Mesendoderm (in vitro differentiated cells): ENCODE results near the gene ASB3.
"Not testable (repeated sequence)": the region's sequence is repeated elsewhere in the genome, so short reads cannot be mapped to it uniquely, and the experiment has no call there.

Source experiments
- DNase-seq: peaks from one replicate; pipeline ENCODE4 v3.0.0; 2013
- H2AK5ac ChIP-seq: 2 replicates; pipeline ENCODE4 v1.6.1; 2013; ENCODE audit warnings: low read length, inconsistent platforms
- H2BK120ac ChIP-seq: 2 replicates; pipeline ENCODE4 v1.6.1; 2013; ENCODE audit warnings: low read depth, mild to moderate bottlenecking, low read length, moderate library complexity, mixed read lengths
- H2BK15ac ChIP-seq: replicated peaks from 2 replicates; pipeline ENCODE4 v1.6.1; 2013; ENCODE audit warnings: low read depth, mild to moderate bottlenecking, moderate library complexity
- H2BK5ac ChIP-seq: 2 replicates; pipeline ENCODE4 v1.6.1; 2013; ENCODE audit warnings: low read length, inconsistent platforms
- H3K18ac ChIP-seq: 2 replicates; pipeline ENCODE4 v1.6.1; 2013; ENCODE audit warnings: mild to moderate bottlenecking, low read length, mixed read lengths
- H3K23ac ChIP-seq: one replicate; pipeline ENCODE4 v1.6.1; 2013; ENCODE audit warnings: low read length
- H3K27ac ChIP-seq: 2 replicates; pipeline ENCODE4 v1.5.1; 2013; ENCODE audit warnings: low read depth, mild to moderate bottlenecking, inconsistent platforms, low read length, moderate library complexity
- H3K27me3 ChIP-seq: 2 replicates; pipeline ENCODE4 v1.6.1; 2013; ENCODE audit warnings: low read length, control low read depth, mild to moderate bottlenecking, inconsistent platforms; ENCODE audit not compliant: insufficient read depth, poor library complexity
- H3K36me3 ChIP-seq: 2 replicates; pipeline ENCODE4 v1.6.1; 2013; ENCODE audit warnings: low read length, inconsistent platforms; ENCODE audit not compliant: control insufficient read depth, insufficient read depth
- H3K4ac ChIP-seq: one replicate; pipeline ENCODE4 v1.6.1; 2013; ENCODE audit warnings: low read depth, mild to moderate bottlenecking, low read length, moderate library complexity
- H3K4me1 ChIP-seq: 2 replicates; pipeline ENCODE4 v1.6.1; 2013; ENCODE audit warnings: low read depth, low read length, inconsistent platforms; ENCODE audit not compliant: control insufficient read depth
- H3K4me2 ChIP-seq: 2 replicates; pipeline ENCODE4 v1.6.1; 2013; ENCODE audit warnings: low read length
- H3K4me3 ChIP-seq: 2 replicates; pipeline ENCODE4 v1.5.1; 2013; ENCODE audit warnings: mild to moderate bottlenecking, low read length
- H3K56ac ChIP-seq: one replicate; pipeline ENCODE4 v1.6.1; 2013; ENCODE audit warnings: low read length
- H3K79me1 ChIP-seq: 2 replicates; pipeline ENCODE4 v1.6.1; 2013; ENCODE audit warnings: low read length, inconsistent platforms
- H3K79me2 ChIP-seq: 2 replicates; pipeline ENCODE4 v1.6.1; 2013; ENCODE audit warnings: mild to moderate bottlenecking, low read length; ENCODE audit not compliant: control insufficient read depth, insufficient read depth
- H3K9ac ChIP-seq: 2 replicates; pipeline ENCODE4 v1.6.1; 2013; ENCODE audit warnings: low read length, inconsistent platforms
- H4K5ac ChIP-seq: one replicate; pipeline ENCODE4 v1.6.1; 2013; ENCODE audit warnings: low read length
- H4K8ac ChIP-seq: one replicate; pipeline ENCODE4 v1.6.1; 2013; ENCODE audit warnings: low read depth, mild to moderate bottlenecking, control low read depth, low read length, moderate library complexity
- WGBS: extraction: QIAGEN DNeasy Blood & Tissue Kit; methylation state at CpG from one replicate; pipeline ENCODE4 v1.1.7; 2013; ENCODE audit warnings: low lambda C conversion rate, missing lambda C conversion rate; ENCODE audit not compliant: insufficient coverage; ENCODE audit errors: extremely low coverage; 5-methylcytosine and 5-hydroxymethylcytosine counted together

ASB3 gene

GRCh38 chr2:53826587-53827397, 40.0 kb upstream of the ASB3 start:
- WGBS = no CpG with 5 or more reads among the region's 3 CpGs
- H2BK5ac ChIP-seq = no peak overlapping the region
- DNase-seq = no peak

GRCh38 chr2:53826030-53826410, 39.3 kb upstream of the ASB3 start:
- Histone ChIP-seq H3K23ac (no peak overlapping the region), H3K79me2 (no peaks in the 10 kb centered on the region), H2BK15ac (no peak overlapping the region), H4K8ac (no peak overlapping the region), H3K4me3 (no peak overlapping the region), H3K4ac (no peak overlapping the region), H3K4me1 (no peaks in the 10 kb centered on the region), H3K9ac (no peak overlapping the region), H4K5ac (no peak overlapping the region), H3K56ac (no peak overlapping the region), H2AK5ac (no peak overlapping the region), H3K4me2 (no peak overlapping the region), H3K27me3 (no peaks in the 10 kb centered on the region), H3K18ac (no peak overlapping the region), H3K36me3 (no peaks in the 10 kb centered on the region), H2BK5ac (no peak overlapping the region), H3K79me1 (no peaks in the 10 kb centered on the region), H3K27ac (no peak overlapping the region), H2BK120ac (no peak overlapping the region)
- DNase-seq = no peak
- WGBS = no CpG with 5 or more reads among the region's 1 CpG

More at GRCh38 chr2:53826587-53827397, 40.0 kb upstream of the ASB3 start:
- Histone ChIP-seq H3K79me2 (no peaks in the 10 kb centered on the region), H3K18ac (no peak overlapping the region), H3K9ac (no peak overlapping the region), H3K23ac (no peak overlapping the region), H3K27ac (no peak overlapping the region), H2AK5ac (no peak overlapping the region), H2BK120ac (no peak overlapping the region), H3K79me1 (no peaks in the 10 kb centered on the region), H3K4ac (no peak overlapping the region), H2BK15ac (no peak overlapping the region), H4K8ac (no peak overlapping the region), H3K56ac (no peak overlapping the region), H3K4me2 (no peak overlapping the region), H3K4me3 (no peak overlapping the region), H3K4me1 (no peaks in the 10 kb centered on the region), H3K27me3 (no peaks in the 10 kb centered on the region), H3K36me3 (no peaks in the 10 kb centered on the region), H4K5ac (no peak overlapping the region)

- H3K27ac ChIP-seq, H3K27me3 ChIP-seq, H2BK5ac ChIP-seq, H3K4me1 ChIP-seq, H4K5ac ChIP-seq, H3K36me3 ChIP-seq, H4K8ac ChIP-seq, H3K4ac ChIP-seq, H3K4me3 ChIP-seq, H2BK120ac ChIP-seq, H3K4me2 ChIP-seq, H3K18ac ChIP-seq, H3K9ac ChIP-seq, H2BK15ac ChIP-seq, H3K56ac ChIP-seq, H3K23ac ChIP-seq, H3K79me1 ChIP-seq, H3K79me2 ChIP-seq, H2AK5ac ChIP-seq: not testable (repeated sequence)
- no CpG with 5 or more reads among the region's 9 CpGs for WGBS
- DNase-seq = peak; percentile 41
Observed at GRCh38 chr2:53823639-53824038, 36.9 kb upstream of the ASB3 start.

- Histone ChIP-seq H2BK15ac (no peak overlapping the region), H3K4me1 (no peaks in the 10 kb centered on the region), H2BK5ac (no peak overlapping the region), H2AK5ac (no peak overlapping the region), H3K36me3 (no peaks in the 10 kb centered on the region), H3K18ac (no peak overlapping the region), H3K4me3 (no peak overlapping the region), H3K23ac (no peak overlapping the region), H2BK120ac (no peak overlapping the region), H3K56ac (no peak overlapping the region), H3K9ac (no peak overlapping the region), H3K79me2 (no peaks in the 10 kb centered on the region), H4K5ac (no peak overlapping the region), H3K27ac (no peak overlapping the region), H4K8ac (no peak overlapping the region), H3K4ac (no peak overlapping the region), H3K4me2 (no peak overlapping the region), H3K79me1 (no peaks in the 10 kb centered on the region), H3K27me3 (no peaks in the 10 kb centered on the region)
- no CpG with 5 or more reads among the region's 6 CpGs for WGBS
- DNase-seq = no peak
Observed at GRCh38 chr2:53821810-53822209, 35.1 kb upstream of the ASB3 start.

- Histone ChIP-seq H3K9ac (no peak overlapping the region), H3K4ac (no peak overlapping the region), H3K36me3 (no peaks in the 10 kb centered on the region), H4K5ac (no peak overlapping the region), H3K18ac (no peak overlapping the region), H3K79me2 (no peaks in the 10 kb centered on the region), H3K4me2 (no peak overlapping the region), H3K4me3 (no peak overlapping the region), H4K8ac (no peak overlapping the region), H3K4me1 (no peaks in the 10 kb centered on the region), H2BK5ac (no peak overlapping the region), H3K27ac (no peak overlapping the region), H3K23ac (no peak overlapping the region), H3K56ac (no peak overlapping the region), H2BK15ac (no peak overlapping the region), H3K27me3 (no peaks in the 10 kb centered on the region), H3K79me1 (no peaks in the 10 kb centered on the region), H2AK5ac (no peak overlapping the region), H2BK120ac (no peak overlapping the region)
- no CpG with 5 or more reads among the region's 4 CpGs for WGBS
- DNase-seq = no peak
Observed at GRCh38 chr2:53820711-53821110, 34.0 kb upstream of the ASB3 start.

- no peaks in the 10 kb centered on the region for H3K27me3 ChIP-seq
Observed at GRCh38 chr2:53820048-53820447, 33.3 kb upstream of the ASB3 start.

More at GRCh38 chr2:53820048-53820447, 33.3 kb upstream of the ASB3 start:
- Histone ChIP-seq H3K4me2 (no peak overlapping the region), H4K8ac (no peak overlapping the region), H3K79me1 (no peaks in the 10 kb centered on the region), H2AK5ac (no peak overlapping the region), H4K5ac (no peak overlapping the region), H3K9ac (no peak overlapping the region), H3K27ac (no peak overlapping the region), H3K79me2 (no peaks in the 10 kb centered on the region), H2BK15ac (no peak overlapping the region), H3K4me3 (no peak overlapping the region), H3K36me3 (no peaks in the 10 kb centered on the region), H3K4ac (no peak overlapping the region), H3K4me1 (no peaks in the 10 kb centered on the region), H2BK120ac (no peak overlapping the region), H3K18ac (no peak overlapping the region), H3K56ac (no peak overlapping the region), H2BK5ac (no peak overlapping the region), H3K23ac (no peak overlapping the region)
- WGBS = no CpG with 5 or more reads among the region's 9 CpGs
- DNase-seq = no peak
